Spleen (tissue), 11 donors: ENCODE data around the gene DIP2C. TPM values are rescaled to one million over a fixed set of nuclear protein-coding genes. Genes with fewer than 3 reads are reported as not detected.
"Not testable (repeated sequence)": the region's sequence is repeated elsewhere in the genome, so short reads cannot be mapped to it uniquely, and the experiment has no call there.

Experiments used
- DNase-seq: peaks from one replicate; pipeline ENCODE4 v3.0.0-alpha.2; 2020
- H3K27ac ChIP-seq, 8 donors: fragments of 200-600 bp; sonication (generic) in 7 of 8; 1 replicate in 4 of 8; 2 replicates in 4 of 8; pipeline versions ENCODE4 v1.5.0 to v1.8.0; 2016 to 2021; ENCODE audit warnings: inconsistent platforms in 4 of 8, mild to moderate bottlenecking in 4 of 8, moderate library complexity in 1 of 8
- H3K27me3 ChIP-seq, 7 donors: fragments of 200-600 bp; sonication (generic) in 6 of 7; replicated peaks in 1 of 7; 1 replicate in 4 of 7; 2 replicates in 3 of 7; pipeline versions ENCODE4 v1.5.0 to v1.8.0; 2016 to 2021; ENCODE audit warnings: inconsistent platforms in 3 of 7, mild to moderate bottlenecking in 1 of 7
- H3K36me3 ChIP-seq, 6 donors: fragments of 200-600 bp; sonication (generic) in 5 of 6; 1 replicate in 4 of 6; 2 replicates in 2 of 6; pipeline versions ENCODE4 v1.5.0 to v1.8.0; 2016 to 2021; ENCODE audit warnings: inconsistent platforms in 2 of 6
- H3K4me1 ChIP-seq, 6 donors: fragments of 200-600 bp; sonication (generic) in 5 of 6; 1 replicate in 3 of 6; 2 replicates in 3 of 6; pipeline versions ENCODE4 v1.5.0 to v1.8.0; 2016 to 2021; ENCODE audit warnings: inconsistent platforms in 3 of 6
- H3K4me3 ChIP-seq, 8 donors: fragments of 200-600 bp; sonication (generic) in 7 of 8; 1 replicate in 4 of 8; 2 replicates in 4 of 8; pipeline versions ENCODE4 v1.5.0 to v1.8.0; 2016 to 2021; ENCODE audit warnings: inconsistent platforms in 4 of 8, mild to moderate bottlenecking in 4 of 8, moderate library complexity in 2 of 8
- H3K9me3 ChIP-seq, 8 donors: fragments of 200-600 bp; sonication (generic) in 7 of 8; 1 replicate in 4 of 8; 2 replicates in 4 of 8; pipeline versions ENCODE4 v1.5.0 to v1.8.0; 2016 to 2021; ENCODE audit warnings: inconsistent platforms in 4 of 8
- CTCF ChIP-seq, 11 experiments: fragments of 200-600 bp in 7 of 11; fragments of 450-650 bp in 4 of 11; sonication (generic) in 4 of 11; IDR thresholded peaks in 8 of 11; conservative IDR thresholded peaks in 3 of 11; 1 replicate in 7 of 11; 2 replicates in 4 of 11; pipeline versions ENCODE4 v1.4.0 to v1.8.0; 2016 to 2021; ENCODE audit warnings: antibody characterized with exemption in 11 of 11, inconsistent platforms in 4 of 11, mild to moderate bottlenecking in 1 of 11
- POLR2A ChIP-seq, 3 donors: fragments of 450-650 bp; IDR thresholded peaks; one replicate each; pipeline ENCODE4 v1.5.1; 2017; ENCODE audit warnings: antibody characterized with exemption in 3 of 3, mild to moderate bottlenecking in 1 of 3
- POLR2AphosphoS5 ChIP-seq, 3 donors: sonication (generic); formaldehyde crosslinking; IDR thresholded peaks; one replicate each; pipeline ENCODE4 v1.5.1; 2017; ENCODE audit warnings: antibody characterized with exemption in 3 of 3
- WGBS, 5 donors: extraction: QIAGEN DNeasy Blood & Tissue Kit in 3 of 5; methylation state at CpG; one replicate each; pipeline versions ENCODE4 v1.1.5 to v1.1.7; 2013 to 2018; 5-methylcytosine and 5-hydroxymethylcytosine counted together
- intact Hi-C: fragments of 100-400 bp; cut with DNase I; formaldehyde crosslinking; loops from one replicate; pipeline ENCODE4 v1.15.0; 2023; ENCODE audit warnings: low total_unique reads
- polyA plus RNA-seq, 3 donors: library from polyadenylated mRNA; stranded (reverse); fragments of 200-250 nt; gene quantifications; one replicate each; pipeline ENCODE4 v1.2.1, GENCODE V29; 2013
- total RNA-seq, 7 donors: library from RNA; depleted of rRNA in 3 of 7; stranded (reverse); fragments of >200 nt in 3 of 7; fragmentation: NEBNext Ultra II Directional in 4 of 7; extraction: Animal tissue kit (Norgen Biotek cat#: 25700) in 4 of 7; gene quantifications; one replicate each; pipeline versions ENCODE4 v1.1.0 to v1.2.1, GENCODE V29; 2016 to 2021
- donor health status: healthy with polysubstance abuse.
- donor health status: DM: no; HTN: no; CAD: no; lungs with moderate emphysema.
- donor health status: DM: no; HTN: no; CAD: no.
- donor health status: Bipolar disorder and iron deficiency.
- donor health status: healthy.
- donor health status: DM: no; HTN: no; CAD: no.
- donor health status: DM: yes; HTN: yes; CAD: no.

The DIP2C gene
- total and polyA plus RNA-seq, 10 donors = 2.2 to 13.1 (median 9.0) TPM

- Histone ChIP-seq H3K27ac (no peak overlapping the region), H3K4me1 (no peaks in the 10 kb centered on the region), H3K27me3 (peaks cover 0 to 13% (median 0%) of the 10 kb centered on the region in 7 donors), H3K36me3 (no peaks in the 10 kb centered on the region), H3K4me3 (no peak overlapping the region), H3K9me3 (no peaks in the 10 kb centered on the region)
- DNase-seq = no peak
- 61 to 80% (median 73%) methylated on average over 7 of the region's 7 CpGs for WGBS, 5 donors
- intact Hi-C loops = no loop called here
- no peak for TF ChIP-seq POLR2AphosphoS5 (IDR thresholded peaks at IDR 0.05)
- TF ChIP-seq CTCF (IDR thresholded peaks at IDR 0.05 in 8 of 11, conservative IDR thresholded peaks at IDR 0.05 in 3 of 11) = no peak
- no peak for TF ChIP-seq POLR2A (IDR thresholded peaks at IDR 0.05)
Measured at GRCh38 chr10:533186-533585, 156.3 kb downstream of the DIP2C start.

- 71 to 84% (median 75%) methylated on average over 2 of the region's 2 CpGs for WGBS, 5 donors
Measured at GRCh38 chr10:532331-532730, 157.1 kb downstream of the DIP2C start.

GRCh38 chr10:531541-531940 is 157.9 kb downstream of the DIP2C start:
- TF ChIP-seq POLR2AphosphoS5 (IDR thresholded peaks at IDR 0.05) = no peak
- no peak for TF ChIP-seq POLR2A (IDR thresholded peaks at IDR 0.05)
- TF ChIP-seq CTCF (IDR thresholded peaks at IDR 0.05 in 8 of 11, conservative IDR thresholded peaks at IDR 0.05 in 3 of 11) = no peak
- 85 to 93% (median 90%) methylated on average over 18 of the region's 18 CpGs for WGBS, 5 donors
- intact Hi-C loops = no loop called here
- Histone ChIP-seq H3K9me3 (no peaks in the 10 kb centered on the region), H3K27ac (no peak overlapping the region), H3K4me1 (no peaks in the 10 kb centered on the region), H3K27me3 (peaks cover 0 to 12% (median 0%) of the 10 kb centered on the region in 7 donors), H3K36me3 (no peaks in the 10 kb centered on the region), H3K4me3 (no peak overlapping the region)
- peak; percentile 41 for DNase-seq

More at GRCh38 chr10:532331-532730, 157.1 kb downstream of the DIP2C start:
- intact Hi-C loops, H3K9me3 ChIP-seq, H3K27ac ChIP-seq, H3K36me3 ChIP-seq, DNase-seq, H3K4me3 ChIP-seq, H3K4me1 ChIP-seq: not testable (repeated sequence)
- peaks cover 0 to 13% (median 0%) of the 10 kb centered on the region in 7 donors for H3K27me3 ChIP-seq

GRCh38 chr10:530717-531116 is 158.8 kb downstream of the DIP2C start:
- DNase-seq = peak; percentile 56
- TF ChIP-seq POLR2A (IDR thresholded peaks at IDR 0.05) = no peak
- no peak for TF ChIP-seq POLR2AphosphoS5 (IDR thresholded peaks at IDR 0.05)
- TF ChIP-seq CTCF (IDR thresholded peaks at IDR 0.05 in 8 of 11, conservative IDR thresholded peaks at IDR 0.05 in 3 of 11) = no peak
- H3K36me3 ChIP-seq = no peaks in the 10 kb centered on the region
- 87 to 94% (median 90%) methylated on average over 14 to 16 of the region's 16 CpGs for WGBS, 5 donors
- H3K4me3 ChIP-seq = no peak overlapping the region
- no peaks in the 10 kb centered on the region for H3K9me3 ChIP-seq
- intact Hi-C loops = no loop called here
- H3K27me3 ChIP-seq = peaks cover 0 to 8% (median 0%) of the 10 kb centered on the region in 7 donors
- H3K4me1 ChIP-seq = no peaks in the 10 kb centered on the region
- no peak overlapping the region for H3K27ac ChIP-seq
